OCI-LY7 (cell line): ENCODE measurements around the gene SLC35B3. TPM values are rescaled to one million over a fixed set of nuclear protein-coding genes. Genes with fewer than 3 reads are reported as not detected.
"Not testable (repeated sequence)": the region's sequence is repeated elsewhere in the genome, so short reads cannot be mapped to it uniquely, and the experiment has no call there.

Experiments used
- BruUV-seq: library from RNA; stranded (reverse); fragments of 400-500 nt; replicated peaks from 2 replicates; lab custom pipeline; 2021; lab: Mats Ljungman, UMichigan
- CTCF ChIA-PET: fragments of 300-600 bp; sonication (Branson Sonifier 250); formaldehyde crosslinking; loops from one replicate; lab custom pipeline; 2022; ENCODE audit warnings: antibody characterized with exemption; ENCODE audit not compliant: unreplicated experiment; lab: Charles Lee
- POLR2A ChIA-PET: fragments of 300-600 bp; sonication (Branson Sonifier 250); formaldehyde crosslinking; loops from one replicate; lab custom pipeline; 2022; ENCODE audit warnings: antibody characterized with exemption; lab: Charles Lee
- DNase-seq: peaks from one replicate; pipeline ENCODE4 v3.0.0-alpha.2; 2015; ENCODE audit warnings: low spot score
- H2AFZ ChIP-seq: fragments of 200-600 bp; sonication (generic), shearing (Covaris generic); 2 replicates; pipeline ENCODE4 v1.6.1; 2014; ENCODE audit warnings: mild to moderate bottlenecking, antibody characterized with exemption, low read length, moderate library complexity
- H3K27ac ChIP-seq: fragments of 200-600 bp; sonication (generic); 2 replicates; pipeline ENCODE4 v1.5.1; 2014; ENCODE audit warnings: mixed run types, low read depth, mild to moderate bottlenecking, moderate library complexity, low read length, inconsistent platforms; ENCODE audit not compliant: poor library complexity, severe bottlenecking
- H3K36me3 ChIP-seq: fragments of 200-600 bp; sonication (generic); 2 replicates; pipeline ENCODE4 v1.6.1; 2014; ENCODE audit warnings: mild to moderate bottlenecking, antibody characterized with exemption, low read length, moderate library complexity, mixed read lengths; ENCODE audit not compliant: insufficient read depth
- H3K4me1 ChIP-seq: fragments of 200-600 bp; sonication (generic); 2 replicates; pipeline ENCODE4 v1.5.1; 2014; ENCODE audit warnings: mild to moderate bottlenecking, low read length; ENCODE audit not compliant: insufficient read depth, poor library complexity, severe bottlenecking
- H3K4me2 ChIP-seq: fragments of 200-600 bp; sonication (generic); 2 replicates; pipeline ENCODE4 v1.6.1; 2014; ENCODE audit warnings: mild to moderate bottlenecking, low read length
- H3K4me3 ChIP-seq: fragments of 200-600 bp; sonication (generic); 2 replicates; pipeline ENCODE4 v1.5.1; 2014; ENCODE audit warnings: mild to moderate bottlenecking, low read depth, low read length; ENCODE audit not compliant: poor library complexity, severe bottlenecking
- H3K79me2 ChIP-seq: fragments of 200-600 bp; sonication (generic); 2 replicates; pipeline ENCODE4 v1.6.1; 2016; ENCODE audit warnings: low read depth, mild to moderate bottlenecking, low read length, moderate library complexity, mixed read lengths; ENCODE audit not compliant: insufficient read depth
- H3K9me2 ChIP-seq: fragments of 200-600 bp; sonication (generic); 2 replicates; pipeline ENCODE4 v1.6.1; 2016; ENCODE audit warnings: mild to moderate bottlenecking, low read length, mixed read lengths; ENCODE audit not compliant: insufficient read depth
- H3K9me3 ChIP-seq: fragments of 200-600 bp; sonication (generic); 2 replicates; pipeline ENCODE4 v1.6.1; 2014; ENCODE audit warnings: mild to moderate bottlenecking, mixed run types, low read length, mixed read lengths
- H4K20me1 ChIP-seq: fragments of 200-600 bp; sonication (generic); 2 replicates; pipeline ENCODE4 v1.6.1; 2014; ENCODE audit warnings: mild to moderate bottlenecking, antibody characterized with exemption, low read length, moderate library complexity, mixed read lengths; ENCODE audit not compliant: insufficient read depth
- CTCF ChIP-seq: fragments of 200-600 bp; sonication (generic); conservative IDR thresholded peaks from 2 replicates; pipeline ENCODE4 v1.5.1; 2014; ENCODE audit warnings: mild to moderate bottlenecking, antibody characterized with exemption, low read length, moderate library complexity, mixed read lengths
- EZH2phosphoT487 ChIP-seq: fragments of 200-600 bp; sonication (generic); IDR thresholded peaks from 2 replicates; pipeline ENCODE4 v1.6.1; 2018; ENCODE audit warnings: low read depth, borderline replicate concordance, mild to moderate bottlenecking, mixed run types, antibody characterized with exemption, low read length, moderate library complexity, mixed read lengths
- intact Hi-C: fragments of 100-400 bp; cut with micrococcal nuclease; formaldehyde crosslinking; loops from one replicate; pipeline ENCODE4 v1.10.0; 2022; ENCODE audit not compliant: unreplicated experiment
- total RNA-seq, 2 experiments: library from RNA; depleted of rRNA in 1 of 2; stranded (reverse); fragments of >200 nt in 1 of 2; shearing (Covaris generic) in 1 of 2; gene quantifications; 2 replicates each; pipeline ENCODE4 v1.2.3, GENCODE V29; 2014 to 2022

Gene SLC35B3
- total RNA-seq, 2 experiments from 2014 or later = 10.3 to 16.1 TPM

GRCh38 chr6:8432614-8433013 is 2.7 kb downstream of the SLC35B3 start:
- intact Hi-C loops = loop anchor here (10.0 kb wide), 1 partner anchor 328 kb away; the partner anchor contains the start of gene EEF1E1
- no peak overlapping the region for H2AFZ ChIP-seq
- ChIA-PET CTCF (no interaction called here), POLR2A (interaction anchor here (0.9 to 1.4 kb wide), 4 partner anchors 10 to 368 kb away, joined by 3 to 6 read pairs (median 4); partner anchors contain the start of gene BLOC1S5)
- peaks cover 47% of the 10 kb centered on the region for H3K36me3 ChIP-seq
- no peak overlapping the region for H3K27ac ChIP-seq
- H3K4me2 ChIP-seq = peak overlapping the region; percentile 81
- H4K20me1 ChIP-seq = peaks cover 13% of the 10 kb centered on the region; the same call in 1 of the 2 replicates
- H3K79me2 ChIP-seq = peaks cover 30% of the 10 kb centered on the region
- no peak overlapping the region for H3K4me3 ChIP-seq
- DNase-seq = no peak
- no peaks in the 10 kb centered on the region for H3K9me2 ChIP-seq
- no peaks in the 10 kb centered on the region for H3K9me3 ChIP-seq
- H3K4me1 ChIP-seq = peaks cover 20% of the 10 kb centered on the region
- no peak for TF ChIP-seq CTCF
- no peak for TF ChIP-seq EZH2phosphoT487
- no TSS peak for BruUV-seq

- H2AFZ ChIP-seq = no peak overlapping the region
- no TSS peak for BruUV-seq
- ChIA-PET CTCF (no interaction called here), POLR2A (no interaction called here)
- no peak overlapping the region for H3K4me2 ChIP-seq
- peaks cover 13% of the 10 kb centered on the region; the same call in 1 of the 2 replicates for H4K20me1 ChIP-seq
- H3K9me3 ChIP-seq = no peaks in the 10 kb centered on the region
- H3K36me3 ChIP-seq = peaks cover 75% of the 10 kb centered on the region
- no peaks in the 10 kb centered on the region for H3K9me2 ChIP-seq
- DNase-seq = no peak
- H3K79me2 ChIP-seq = peaks cover 26% of the 10 kb centered on the region
- intact Hi-C loops = loop anchor here (10.0 kb wide), 1 partner anchor 325 kb away; the partner anchor contains the start of gene EEF1E1
- no peak for TF ChIP-seq CTCF
- no peak for TF ChIP-seq EZH2phosphoT487
- H3K4me3 ChIP-seq = no peak overlapping the region
- peaks cover 13% of the 10 kb centered on the region for H3K4me1 ChIP-seq
- no peak overlapping the region for H3K27ac ChIP-seq
Measured at GRCh38 chr6:8429821-8430220, 5.5 kb downstream of the SLC35B3 start.

- POLR2A ChIA-PET, CTCF ChIA-PET, BruUV-seq: not testable (repeated sequence)
Measured at GRCh38 chr6:8426544-8426943, 8.8 kb downstream of the SLC35B3 start.

More at GRCh38 chr6:8426544-8426943, 8.8 kb downstream of the SLC35B3 start:
- H3K79me2 ChIP-seq, H3K4me1 ChIP-seq, H4K20me1 ChIP-seq, H3K9me3 ChIP-seq, H2AFZ ChIP-seq, H3K27ac ChIP-seq, H3K4me2 ChIP-seq, H3K9me2 ChIP-seq, intact Hi-C loops, DNase-seq, H3K4me3 ChIP-seq: not testable (repeated sequence)
- peaks cover 76% of the 10 kb centered on the region for H3K36me3 ChIP-seq
